Suprapubic skin (tissue), 4 donors: ENCODE data around the gene TTC27.

Experiments
- EP300 ChIP-seq: sonication (generic); formaldehyde crosslinking; IDR thresholded peaks from one replicate; pipeline ENCODE4 v1.6.1; 2017; ENCODE audit warnings: antibody characterized with exemption
- POLR2A ChIP-seq, 2 donors: fragments of 450-650 bp; IDR thresholded peaks; one replicate each; pipeline ENCODE4 v1.6.1; 2017; ENCODE audit warnings: antibody characterized with exemption in 2 of 2, mild to moderate bottlenecking in 2 of 2, moderate library complexity in 2 of 2
- POLR2AphosphoS5 ChIP-seq, 3 donors: sonication (generic); formaldehyde crosslinking; IDR thresholded peaks; one replicate each; pipeline ENCODE4 v1.6.1; 2017; ENCODE audit warnings: antibody characterized with exemption in 3 of 3
- TF ChIP-seq, protein P1 (sequence below), 2 donors: fragments of 200-600 bp in 1 of 2; fragments of 450-650 bp in 1 of 2; sonication (generic) in 1 of 2; IDR thresholded peaks; one replicate each; pipeline ENCODE4 v1.5.1; 2016 to 2019; ENCODE audit warnings: antibody characterized with exemption in 2 of 2, mild to moderate bottlenecking in 1 of 2, moderate library complexity in 1 of 2

DNA sequence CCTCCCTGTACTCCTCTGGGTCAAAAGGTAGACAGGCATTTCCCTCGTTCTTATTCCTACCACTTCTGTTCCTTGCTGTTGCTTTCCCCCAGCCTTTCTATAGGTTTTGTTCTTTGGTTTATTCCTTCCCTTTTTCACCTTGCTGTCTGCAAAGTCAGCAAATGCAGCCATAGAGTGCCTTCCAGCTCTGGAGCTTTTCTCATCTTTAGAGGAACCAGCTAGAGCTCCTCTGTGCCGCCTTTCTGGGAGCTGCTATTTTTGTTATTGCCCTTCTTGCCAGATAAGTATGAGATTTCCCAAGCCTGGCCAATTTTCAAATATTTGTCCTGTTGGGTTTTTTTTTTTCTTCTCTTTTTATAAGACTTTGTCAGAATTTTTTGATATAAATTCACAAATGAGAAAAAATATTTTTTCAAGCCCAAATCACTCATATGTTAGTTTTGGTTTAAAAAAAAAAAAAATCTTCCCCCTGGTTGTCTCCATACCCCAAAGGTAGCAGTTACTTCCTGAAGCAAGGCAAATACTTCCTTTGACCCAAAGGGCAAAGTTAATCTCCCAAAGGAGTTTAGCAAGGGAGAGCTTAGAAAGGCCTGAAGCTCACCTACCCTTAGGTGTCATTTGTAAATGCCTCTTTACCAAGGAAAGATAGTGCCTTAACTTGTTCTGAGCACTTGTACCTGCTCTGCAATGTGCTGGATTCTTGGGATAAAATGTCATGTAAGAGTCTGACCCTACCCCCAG is 5.1 kb upstream of the TTC27 start:
- TF ChIP-seq, protein P1, sequence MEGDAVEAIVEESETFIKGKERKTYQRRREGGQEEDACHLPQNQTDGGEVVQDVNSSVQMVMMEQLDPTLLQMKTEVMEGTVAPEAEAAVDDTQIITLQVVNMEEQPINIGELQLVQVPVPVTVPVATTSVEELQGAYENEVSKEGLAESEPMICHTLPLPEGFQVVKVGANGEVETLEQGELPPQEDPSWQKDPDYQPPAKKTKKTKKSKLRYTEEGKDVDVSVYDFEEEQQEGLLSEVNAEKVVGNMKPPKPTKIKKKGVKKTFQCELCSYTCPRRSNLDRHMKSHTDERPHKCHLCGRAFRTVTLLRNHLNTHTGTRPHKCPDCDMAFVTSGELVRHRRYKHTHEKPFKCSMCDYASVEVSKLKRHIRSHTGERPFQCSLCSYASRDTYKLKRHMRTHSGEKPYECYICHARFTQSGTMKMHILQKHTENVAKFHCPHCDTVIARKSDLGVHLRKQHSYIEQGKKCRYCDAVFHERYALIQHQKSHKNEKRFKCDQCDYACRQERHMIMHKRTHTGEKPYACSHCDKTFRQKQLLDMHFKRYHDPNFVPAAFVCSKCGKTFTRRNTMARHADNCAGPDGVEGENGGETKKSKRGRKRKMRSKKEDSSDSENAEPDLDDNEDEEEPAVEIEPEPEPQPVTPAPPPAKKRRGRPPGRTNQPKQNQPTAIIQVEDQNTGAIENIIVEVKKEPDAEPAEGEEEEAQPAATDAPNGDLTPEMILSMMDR (IDR thresholded peaks at IDR 0.05), result no peak
- TF ChIP-seq POLR2A (IDR thresholded peaks at IDR 0.05), result no peak
- TF ChIP-seq POLR2AphosphoS5 (IDR thresholded peaks at IDR 0.05), result no peak
- TF ChIP-seq EP300, result no peak
